Endothelial cell of umbilical vein (primary cell): Measurements from ENCODE around the gene TRPM3. TPM values are rescaled to one million over a fixed set of nuclear protein-coding genes. Genes with fewer than 3 reads are reported as not detected.

Source experiments
- BruUV-seq: library from RNA; stranded (reverse); fragments of 400-500 nt; replicated peaks from 2 replicates; lab custom pipeline; 2021; lab: Mats Ljungman, UMichigan
- CTCF ChIA-PET: fragments of 300-600, 350-600 bp; sonication (Branson Sonifier 250); formaldehyde crosslinking; loops from one replicate; lab custom pipeline; 2021; ENCODE audit warnings: antibody characterized with exemption, inconsistent platforms; lab: Charles Lee
- POLR2A ChIA-PET: fragments of 300-600, 350-600 bp; sonication (Branson Sonifier 250); formaldehyde crosslinking; loops from one replicate; lab custom pipeline; 2021; ENCODE audit warnings: antibody characterized with exemption, inconsistent platforms; lab: Charles Lee
- DNase-seq: peaks from one replicate; pipeline ENCODE4 v3.0.0-alpha.2; 2011; ENCODE audit warnings: low read depth, low spot score
- FAIRE-seq: peaks from 2 replicates; lab custom pipeline; 2011; peaks lifted over from hg19 to GRCh38; lab: Jason Lieb, UNC
- H2AFZ ChIP-seq: 2 replicates; pipeline ENCODE4 v1.6.0; 2012; ENCODE audit warnings: low read depth, low read length, control low read depth, inconsistent platforms
- H3K27ac ChIP-seq: 2 replicates; pipeline ENCODE4 v1.5.1; 2011; ENCODE audit warnings: low read depth, mild to moderate bottlenecking, control low read depth, low read length, moderate library complexity; ENCODE audit not compliant: insufficient read depth
- H3K27me3 ChIP-seq, 2 experiments: 2 replicates each; pipeline versions ENCODE4 v1.6.0 to v1.6.1; 2011; ENCODE audit warnings: low read length in 2 of 2, mixed read lengths in 1 of 2; ENCODE audit not compliant: control insufficient read depth in 2 of 2, insufficient read depth in 2 of 2
- H3K36me3 ChIP-seq, 2 experiments: 2 replicates in 1 of 2; 3 replicates in 1 of 2; pipeline ENCODE4 v1.5.1; 2011; ENCODE audit warnings: low read length in 2 of 2, mild to moderate bottlenecking in 1 of 2, moderate library complexity in 1 of 2; ENCODE audit not compliant: control insufficient read depth in 2 of 2, insufficient read depth in 2 of 2; ENCODE audit errors: extremely low read depth in 1 of 2
- H3K4me1 ChIP-seq: 3 replicates; pipeline ENCODE4 v1.5.1; 2011; ENCODE audit warnings: mild to moderate bottlenecking, low read length; ENCODE audit not compliant: control insufficient read depth, insufficient read depth; ENCODE audit errors: extremely low read depth
- H3K4me2 ChIP-seq: 2 replicates; pipeline ENCODE4 v1.6.1; 2011; ENCODE audit warnings: low read length, control low read depth, mixed read lengths; ENCODE audit not compliant: insufficient read depth
- H3K4me3 ChIP-seq, 3 experiments: fragments of 200-600 bp in 1 of 3; sonication (generic), shearing (Covaris generic) in 1 of 3; replicated peaks in 1 of 3; 2 replicates each; pipeline ENCODE4 v1.5.1; 2011 to 2016; ENCODE audit warnings: control low read depth in 3 of 3, low read length in 3 of 3, mild to moderate bottlenecking in 2 of 3, inconsistent platforms in 1 of 3, low read depth in 1 of 3, moderate library complexity in 1 of 3; ENCODE audit not compliant: insufficient read depth in 1 of 3
- H3K79me2 ChIP-seq: 2 replicates; pipeline ENCODE4 v1.6.0; 2012; ENCODE audit warnings: low read length, inconsistent platforms; ENCODE audit not compliant: control insufficient read depth, insufficient read depth
- H3K9ac ChIP-seq: replicated peaks from 2 replicates; pipeline ENCODE3; 2011; ENCODE audit warnings: low read length, control low read depth; ENCODE audit not compliant: insufficient read depth; ENCODE audit errors: extremely low read depth
- H3K9me1 ChIP-seq: replicated peaks from 3 replicates; pipeline ENCODE4 v1.6.0; 2011; ENCODE audit warnings: mild to moderate bottlenecking, low read length; ENCODE audit not compliant: control insufficient read depth, insufficient read depth; ENCODE audit errors: extremely low read depth
- H3K9me3 ChIP-seq: replicated peaks from 2 replicates; pipeline ENCODE4 v1.5.1; 2012; ENCODE audit warnings: low read length, inconsistent platforms; ENCODE audit not compliant: control insufficient read depth, insufficient read depth
- H4K20me1 ChIP-seq: replicated peaks from 2 replicates; pipeline ENCODE3; 2011; ENCODE audit warnings: mild to moderate bottlenecking, low read length; ENCODE audit not compliant: control insufficient read depth, insufficient read depth; ENCODE audit errors: extremely low read depth
- CTCF ChIP-seq, 2 donors: IDR thresholded peaks; 1 replicate in 1 of 2; 2 replicates in 1 of 2; pipeline ENCODE4 v1.5.1; 2011; ENCODE audit warnings: low read length in 2 of 2, mild to moderate bottlenecking in 2 of 2, moderate library complexity in 2 of 2, control low read depth in 1 of 2, inconsistent platforms in 1 of 2, low read depth in 1 of 2; ENCODE audit not compliant: insufficient read depth in 1 of 2; ENCODE audit errors: extremely low read depth in 1 of 2
- EZH2 ChIP-seq: IDR thresholded peaks from 2 replicates; pipeline ENCODE4 v1.6.1; 2012; ENCODE audit warnings: borderline replicate concordance, low read depth, mild to moderate bottlenecking, moderate library complexity, low read length, inconsistent platforms; ENCODE audit not compliant: severe bottlenecking
- FOS ChIP-seq: IDR thresholded peaks from 2 replicates; pipeline ENCODE4 v1.6.1; 2011; ENCODE audit warnings: mild to moderate bottlenecking, low read length, moderate library complexity, borderline replicate concordance; ENCODE audit not compliant: insufficient read depth
- GATA2 ChIP-seq: IDR thresholded peaks from 2 replicates; pipeline ENCODE4 v1.7.0; 2011; ENCODE audit warnings: low read depth, mild to moderate bottlenecking, moderate library complexity, mixed read lengths, low read length; ENCODE audit not compliant: insufficient read length, insufficient read depth
- MAX ChIP-seq: IDR thresholded peaks from 2 replicates; pipeline ENCODE4 v1.6.1; 2011; ENCODE audit not compliant: insufficient read depth, insufficient read length
- MYC ChIP-seq: IDR thresholded peaks from one replicate; pipeline ENCODE4 v1.6.1; 2011; ENCODE audit warnings: mild to moderate bottlenecking, low read depth, low read length
- POLR2A ChIP-seq: IDR thresholded peaks from 2 replicates; pipeline ENCODE4 v1.6.1; 2012; ENCODE audit warnings: low read depth, mild to moderate bottlenecking, control low read depth, low read length
- POLR2AphosphoS5 ChIP-seq: IDR thresholded peaks from 2 replicates; pipeline ENCODE4 v1.6.1; 2012; ENCODE audit warnings: low read depth, mild to moderate bottlenecking, control low read depth, low read length, moderate library complexity; ENCODE audit not compliant: insufficient read depth
- dilution Hi-C: fragments of 300-500 bp; cut with MboI; formaldehyde crosslinking; loops from one replicate; pipeline ENCODE4 v1.15.0; 2019; ENCODE audit warnings: low sequenced_read_pairs; ENCODE audit not compliant: extremely low pct_ligation_motif_present
- intact Hi-C: fragments of 100-400 bp; cut with micrococcal nuclease; formaldehyde crosslinking; loops from one replicate; pipeline ENCODE4 v1.10.0; 2022
- polyA plus RNA-seq, 4 experiments: library from polyadenylated mRNA; depleted of rRNA in 3 of 4; stranded (reverse) in 3 of 4; unstranded in 1 of 4; fragments of >200 nt; gene quantifications; 2 replicates each; pipeline versions ENCODE4 v1.2.1 to v1.2.3, GENCODE V29; 2011 to 2012; ENCODE audit warnings: missing spikeins in 1 of 4
- total RNA-seq: library from RNA; stranded (reverse); gene quantifications from 2 replicates; pipeline ENCODE4 v1.2.3, GENCODE V29; 2021

The TRPM3 gene
- total and polyA plus RNA-seq, 2 donors (not counting 3 experiments of a cell fraction or from before 2014, with no cell fraction given), result 0.17 to 0.33 TPM

- no TSS peak for BruUV-seq
- no peak for DNase-seq
- FAIRE-seq, result no peak
- Histone ChIP-seq H3K36me3 (no peaks in the 10 kb centered on the region), H3K79me2 (no peaks in the 10 kb centered on the region), H3K27me3 (no peaks in the 10 kb centered on the region), H3K4me1 (no peaks in the 10 kb centered on the region), H3K9ac (no peak overlapping the region), H2AFZ (no peak overlapping the region), H4K20me1 (no peaks in the 10 kb centered on the region), H3K9me3 (no peaks in the 10 kb centered on the region), H3K4me3 (no peak overlapping the region), H3K4me2 (no peak overlapping the region), H3K9me1 (no peaks in the 10 kb centered on the region), H3K27ac (no peak overlapping the region)
- dilution Hi-C loops (no loop called here), intact Hi-C loops (no loop called here)
- ChIA-PET CTCF (no interaction called here), POLR2A (no interaction called here)
- TF ChIP-seq GATA2 (no peak), FOS (no peak), POLR2A (no peak), CTCF (IDR thresholded peaks at IDR 0.05; ENCODE audit: extremely low read depth in 1 of 2, insufficient read depth in 1 of 2, low read depth in 1 of 2, low read length in 2 of 2) (no peak), EZH2 (no peak), POLR2AphosphoS5 (no peak), MAX (no peak), MYC (no peak)
Measured at GRCh38 chr9:70792796-70793195, 328.6 kb downstream of the TRPM3 start.
